ENCODE results near the gene ANLN.
"Not testable (repeated sequence)": the region's sequence is repeated elsewhere in the genome, so short reads cannot be mapped to it uniquely, and the experiment has no call there.

The ANLN gene, protein sequence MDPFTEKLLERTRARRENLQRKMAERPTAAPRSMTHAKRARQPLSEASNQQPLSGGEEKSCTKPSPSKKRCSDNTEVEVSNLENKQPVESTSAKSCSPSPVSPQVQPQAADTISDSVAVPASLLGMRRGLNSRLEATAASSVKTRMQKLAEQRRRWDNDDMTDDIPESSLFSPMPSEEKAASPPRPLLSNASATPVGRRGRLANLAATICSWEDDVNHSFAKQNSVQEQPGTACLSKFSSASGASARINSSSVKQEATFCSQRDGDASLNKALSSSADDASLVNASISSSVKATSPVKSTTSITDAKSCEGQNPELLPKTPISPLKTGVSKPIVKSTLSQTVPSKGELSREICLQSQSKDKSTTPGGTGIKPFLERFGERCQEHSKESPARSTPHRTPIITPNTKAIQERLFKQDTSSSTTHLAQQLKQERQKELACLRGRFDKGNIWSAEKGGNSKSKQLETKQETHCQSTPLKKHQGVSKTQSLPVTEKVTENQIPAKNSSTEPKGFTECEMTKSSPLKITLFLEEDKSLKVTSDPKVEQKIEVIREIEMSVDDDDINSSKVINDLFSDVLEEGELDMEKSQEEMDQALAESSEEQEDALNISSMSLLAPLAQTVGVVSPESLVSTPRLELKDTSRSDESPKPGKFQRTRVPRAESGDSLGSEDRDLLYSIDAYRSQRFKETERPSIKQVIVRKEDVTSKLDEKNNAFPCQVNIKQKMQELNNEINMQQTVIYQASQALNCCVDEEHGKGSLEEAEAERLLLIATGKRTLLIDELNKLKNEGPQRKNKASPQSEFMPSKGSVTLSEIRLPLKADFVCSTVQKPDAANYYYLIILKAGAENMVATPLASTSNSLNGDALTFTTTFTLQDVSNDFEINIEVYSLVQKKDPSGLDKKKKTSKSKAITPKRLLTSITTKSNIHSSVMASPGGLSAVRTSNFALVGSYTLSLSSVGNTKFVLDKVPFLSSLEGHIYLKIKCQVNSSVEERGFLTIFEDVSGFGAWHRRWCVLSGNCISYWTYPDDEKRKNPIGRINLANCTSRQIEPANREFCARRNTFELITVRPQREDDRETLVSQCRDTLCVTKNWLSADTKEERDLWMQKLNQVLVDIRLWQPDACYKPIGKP

DNA sequence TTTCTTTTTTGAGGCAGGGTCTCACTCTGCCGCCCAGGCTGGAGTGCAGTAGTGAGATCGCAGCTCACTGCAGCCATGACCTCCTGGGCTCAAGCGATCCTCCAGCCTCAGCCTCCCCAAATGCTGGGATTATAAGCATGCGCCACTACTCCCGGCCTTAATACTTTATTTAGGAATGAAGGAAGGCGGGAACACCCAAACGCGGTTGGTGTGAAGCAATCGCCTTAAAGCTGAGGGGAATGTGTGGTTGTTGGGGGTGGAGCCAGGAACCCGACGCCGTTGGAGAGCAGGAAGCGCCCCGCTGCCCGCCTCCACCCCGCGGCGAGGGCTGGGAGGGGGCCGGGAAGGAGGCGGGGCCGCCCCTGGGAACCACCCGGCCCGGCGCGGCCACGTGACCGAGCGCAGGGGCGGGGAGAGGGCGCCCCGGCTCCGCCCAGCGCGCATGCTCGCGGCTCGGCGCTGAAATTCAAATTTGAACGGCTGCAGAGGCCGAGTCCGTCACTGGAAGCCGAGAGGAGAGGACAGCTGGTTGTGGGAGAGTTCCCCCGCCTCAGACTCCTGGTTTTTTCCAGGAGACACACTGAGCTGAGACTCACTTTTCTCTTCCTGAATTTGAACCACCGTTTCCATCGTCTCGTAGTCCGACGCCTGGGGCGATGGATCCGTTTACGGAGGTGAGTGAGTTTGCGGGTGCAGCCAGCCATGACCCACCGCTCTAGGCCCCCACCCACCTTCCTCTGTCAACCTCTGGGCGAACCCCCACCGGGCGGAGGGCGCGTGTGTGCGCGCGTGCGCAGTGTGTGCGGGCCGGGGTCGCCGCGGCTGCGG is at the start of gene ANLN:
Gene ANLN (plus strand): TSS at position 492 of the 828 bp plus-strand sequence. CDS start 165 bp downstream, at position 657.
- DNase-seq: peak; percentile 95

DNA sequence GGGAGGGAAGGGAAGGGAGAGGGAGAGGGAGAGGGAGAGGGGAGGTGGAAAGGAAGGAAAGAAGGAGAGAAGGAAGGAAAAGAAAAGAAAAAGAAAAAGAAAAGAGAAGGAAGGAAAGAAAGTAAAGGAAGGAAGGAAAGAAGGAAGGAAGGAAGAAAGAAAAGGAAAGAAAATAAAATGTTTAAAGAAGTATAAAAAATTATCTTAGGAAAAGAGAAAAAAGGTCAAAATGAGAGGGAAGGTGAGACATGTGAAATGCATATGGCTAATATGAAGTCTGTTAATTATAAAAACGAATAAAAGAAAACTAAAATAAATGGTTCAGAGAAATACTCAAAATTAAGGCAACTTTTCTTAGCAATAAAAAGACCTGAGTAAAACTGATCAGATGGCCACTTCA is 46.1 kb upstream of the ANLN start:
- no peak for DNase-seq

DNA sequence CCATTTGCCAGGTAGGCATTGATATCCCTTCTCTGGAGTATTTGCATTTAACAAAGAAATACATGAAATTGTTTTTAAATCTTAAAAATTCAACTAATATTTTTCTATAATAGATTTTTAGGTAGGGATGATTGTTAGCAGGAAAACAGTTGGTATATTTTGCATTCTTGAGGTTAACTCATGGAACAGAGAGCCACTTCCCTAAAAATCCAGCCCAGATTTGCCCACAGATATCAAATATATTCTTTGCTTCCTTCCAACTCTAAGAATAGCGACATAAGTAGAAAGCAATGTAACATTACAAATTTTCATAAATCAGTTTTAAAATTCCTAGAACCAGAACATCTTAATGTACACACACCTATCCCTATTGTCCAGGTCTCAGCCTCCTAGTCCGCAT is 45.0 kb upstream of the ANLN start:
- DNase-seq: no peak

DNA sequence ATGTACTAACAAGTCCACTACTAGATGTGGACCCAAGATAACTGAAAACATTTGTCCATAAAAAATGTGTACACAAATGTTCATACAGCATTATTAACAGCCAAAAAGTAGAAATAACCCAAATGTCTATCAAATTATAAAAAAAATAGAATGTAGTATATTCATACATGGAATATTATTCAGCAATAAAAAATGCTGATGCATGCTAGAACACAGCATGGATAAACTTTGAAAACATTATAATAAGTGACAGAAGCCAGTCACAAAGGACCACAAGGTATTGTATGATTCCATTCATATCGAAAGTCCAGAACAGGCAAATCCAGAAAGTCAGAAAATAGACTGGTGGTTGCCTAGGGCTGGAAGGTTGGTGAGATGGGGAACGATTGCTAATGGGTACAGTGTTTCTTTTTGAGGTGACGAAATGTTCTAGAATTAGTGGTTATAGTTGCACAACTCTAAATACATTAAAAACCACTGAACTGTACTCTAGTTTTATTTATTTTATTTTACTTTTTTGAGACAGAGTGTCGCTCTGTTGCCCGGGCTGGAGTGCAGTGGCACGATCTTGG is 43.3 kb upstream of the ANLN start:
- DNase-seq: no peak

DNA sequence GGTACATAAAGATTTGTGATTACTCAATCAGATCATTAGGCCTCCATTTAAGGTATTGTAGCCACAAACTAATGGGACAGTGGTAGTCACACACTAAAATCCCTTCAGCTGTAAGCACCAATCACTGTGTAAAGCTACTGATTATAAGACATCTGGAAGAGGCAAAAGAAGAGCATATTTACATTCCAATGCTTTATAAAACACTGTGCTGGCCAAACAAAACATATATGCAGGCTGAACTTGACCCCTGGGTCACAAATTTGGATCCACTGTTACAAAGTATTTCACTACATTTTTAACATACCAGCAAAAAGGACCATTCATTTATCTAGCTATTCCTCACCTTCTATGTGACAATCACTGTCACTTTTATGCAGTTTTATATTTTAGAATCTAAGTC is 41.4 kb upstream of the ANLN start:
- no peak for DNase-seq

DNA sequence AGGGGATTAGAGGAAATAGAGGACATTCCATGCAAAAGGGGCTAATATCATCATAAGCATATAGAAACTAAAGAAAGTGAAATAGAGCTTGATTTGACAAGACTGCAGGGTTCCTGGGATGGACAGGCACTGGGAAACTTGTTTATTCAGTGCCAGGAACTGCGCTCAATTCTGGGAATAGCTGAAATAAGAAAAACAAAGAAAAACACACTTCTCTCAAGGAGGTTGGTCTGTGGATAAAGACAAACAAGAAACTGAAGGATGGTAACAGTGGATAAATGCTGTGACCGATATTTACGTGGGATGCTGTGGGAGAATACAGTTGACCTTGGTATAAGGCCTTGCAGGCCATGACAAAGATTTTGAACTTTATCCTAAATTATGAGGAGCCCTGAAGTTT is 40.9 kb upstream of the ANLN start:
- no peak for DNase-seq

DNA sequence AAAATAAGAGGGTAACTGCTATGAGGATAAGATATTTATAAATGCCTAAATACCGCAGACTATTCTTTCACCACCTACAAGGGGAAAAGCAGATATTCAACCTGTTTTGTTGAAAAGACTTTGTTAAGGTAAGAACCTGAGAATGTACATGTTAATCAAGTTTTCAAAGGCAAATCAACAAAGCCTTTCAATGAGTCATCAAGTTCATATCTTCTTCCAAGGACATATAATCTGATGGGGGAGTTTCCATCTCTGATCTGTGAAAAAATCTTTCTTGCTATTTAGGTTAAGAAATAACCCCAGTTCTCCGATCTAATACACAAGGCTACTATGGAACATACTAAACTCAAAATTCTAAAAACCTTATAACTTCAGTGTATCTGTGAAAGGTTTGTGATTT is 40.0 kb upstream of the ANLN start:
- DNase-seq: no peak

DNA sequence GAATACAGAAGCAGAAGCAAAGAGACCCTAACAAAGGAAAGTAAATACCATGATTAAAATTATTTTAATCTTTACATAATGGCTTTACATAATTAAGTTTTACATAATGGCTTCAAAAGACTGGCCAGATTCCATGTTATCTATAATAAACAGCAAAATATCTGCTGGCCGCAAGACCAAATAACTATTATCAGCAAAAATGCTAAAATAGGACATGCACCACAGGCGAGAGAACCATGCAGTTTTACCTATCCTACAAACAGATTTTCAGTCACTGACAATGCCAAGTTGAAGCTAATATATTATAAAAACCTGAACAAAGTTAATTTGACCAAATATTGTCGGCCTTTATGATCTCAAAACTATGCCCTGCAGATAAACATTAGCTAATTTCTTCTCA is 34.2 kb upstream of the ANLN start:
- no peak for DNase-seq

DNA sequence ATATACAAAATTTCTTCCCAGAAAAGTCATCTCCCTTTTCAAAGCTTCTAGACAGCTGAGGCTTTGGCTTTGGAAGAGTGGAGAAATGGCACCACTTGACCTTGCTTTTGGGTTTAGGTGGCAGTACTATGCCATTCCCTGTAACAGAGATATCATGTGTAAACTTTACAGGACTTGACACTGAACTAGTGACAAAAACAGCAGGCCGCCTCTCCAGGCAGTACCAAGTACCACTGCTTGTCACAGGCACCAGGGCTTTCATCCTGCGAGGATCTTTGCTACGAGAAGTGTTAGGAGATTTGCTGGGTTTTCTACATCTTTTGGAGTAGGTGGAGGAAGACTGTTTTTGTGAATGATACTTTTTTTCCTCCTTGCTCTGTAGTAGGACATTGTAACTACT is 32.6 kb upstream of the ANLN start:
- no peak for DNase-seq

DNA sequence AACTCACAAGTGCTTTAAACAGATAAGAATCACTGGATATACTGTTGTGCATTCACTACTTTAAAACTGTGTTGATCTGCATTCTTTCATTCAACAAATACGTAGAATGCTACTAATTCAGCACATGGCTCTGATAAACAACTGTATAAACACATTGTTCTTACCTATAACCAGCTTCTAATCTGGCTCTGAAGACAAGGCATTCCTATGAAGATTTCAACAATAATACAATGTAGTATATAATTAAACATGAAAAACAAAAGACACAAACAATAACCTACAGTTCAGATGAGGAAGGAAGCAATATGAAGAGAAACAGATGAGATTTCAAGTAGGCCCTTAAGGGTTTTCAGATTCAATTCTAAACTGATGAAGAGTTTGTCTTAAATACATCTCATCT is 31.1 kb upstream of the ANLN start:
- no peak for DNase-seq

DNA sequence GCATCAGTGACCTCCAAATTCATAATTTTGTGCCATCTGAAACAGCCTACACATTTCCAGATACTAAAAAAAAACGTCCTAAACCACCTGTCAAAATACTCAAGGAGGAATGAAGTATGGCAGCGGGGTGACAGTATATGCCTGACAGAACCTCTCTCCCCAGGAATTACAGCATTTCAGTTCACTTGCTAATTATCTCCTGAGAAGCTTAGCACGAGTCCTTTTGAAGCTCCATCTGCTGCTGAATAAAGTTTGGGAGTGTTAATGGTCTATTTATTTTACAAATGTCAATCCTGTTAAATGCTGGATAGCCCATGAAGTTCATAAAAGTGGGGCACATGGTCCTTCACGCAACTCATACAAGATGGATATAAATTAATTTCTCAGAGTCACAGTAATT is 29.4 kb upstream of the ANLN start:
- DNase-seq: no peak

DNA sequence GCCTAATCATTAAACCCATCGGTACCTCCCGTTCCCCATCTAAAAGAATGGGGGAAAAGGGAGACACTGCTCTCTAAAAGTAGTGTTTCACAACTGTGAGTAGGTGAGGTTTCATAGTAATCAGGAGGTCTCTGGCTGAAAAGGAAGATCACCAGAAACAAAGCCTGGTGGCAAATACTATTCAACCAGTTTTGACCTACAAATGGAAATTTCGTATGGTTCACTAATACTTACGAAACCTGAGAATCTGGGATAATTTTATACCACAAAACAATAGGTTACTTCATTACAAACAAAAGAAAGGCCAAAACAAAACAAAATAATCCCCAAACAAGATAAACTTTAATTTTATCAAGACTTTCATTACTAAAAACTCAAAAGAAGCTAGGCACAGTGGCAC is 28.4 kb upstream of the ANLN start:
- DNase-seq: no peak

DNA sequence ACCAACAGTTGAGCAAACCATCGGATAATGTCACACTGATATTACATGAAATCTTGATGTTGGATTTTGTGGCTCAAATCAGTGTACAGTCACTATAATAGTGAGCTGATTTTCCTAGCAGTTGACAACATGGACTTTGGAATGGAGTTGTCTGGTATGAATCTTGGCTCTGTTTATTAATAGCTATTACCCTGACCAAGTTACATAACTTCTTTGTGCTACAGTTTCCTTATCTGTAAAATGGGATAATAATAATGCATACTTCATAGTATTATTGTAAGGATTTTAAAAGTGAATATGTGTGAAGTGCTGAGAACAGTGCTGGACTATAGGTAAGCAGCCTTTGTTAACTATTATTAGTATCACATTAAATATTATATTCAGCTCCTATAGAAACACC is 26.1 kb upstream of the ANLN start:
- no peak for DNase-seq

DNA sequence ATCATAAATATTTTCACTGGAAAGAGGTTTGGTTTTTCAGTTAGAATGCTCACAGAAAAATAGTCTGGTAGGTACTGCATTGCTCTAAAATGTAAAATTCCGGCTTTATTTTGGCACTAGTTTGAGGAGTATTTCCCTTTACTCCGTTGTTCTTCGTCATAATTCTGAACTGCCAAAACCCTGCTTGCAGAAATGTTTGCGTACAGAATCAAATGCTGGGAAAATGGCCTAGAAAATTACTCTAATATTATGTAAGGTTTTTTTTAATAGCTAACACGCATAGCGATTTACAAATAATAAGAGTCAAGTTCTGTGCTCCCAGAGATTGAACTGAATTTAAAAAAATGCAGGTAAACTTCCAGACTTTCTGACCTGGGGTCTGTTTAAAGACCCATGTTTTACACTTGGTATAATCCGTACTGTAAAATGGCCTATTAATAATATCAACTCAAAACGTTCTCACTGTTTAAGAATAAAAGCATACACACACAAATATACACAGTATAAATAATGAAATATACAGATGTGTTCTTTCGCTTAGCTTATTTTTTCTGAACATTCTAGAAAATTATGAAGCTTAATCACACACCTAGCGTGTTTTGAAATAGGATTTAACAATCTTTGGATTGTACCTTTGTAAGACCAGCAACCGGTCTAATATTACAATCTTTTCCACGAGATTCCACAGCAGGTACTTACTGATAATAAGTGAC is 23.5 kb upstream of the ANLN start:
- DNase-seq: no peak

DNA sequence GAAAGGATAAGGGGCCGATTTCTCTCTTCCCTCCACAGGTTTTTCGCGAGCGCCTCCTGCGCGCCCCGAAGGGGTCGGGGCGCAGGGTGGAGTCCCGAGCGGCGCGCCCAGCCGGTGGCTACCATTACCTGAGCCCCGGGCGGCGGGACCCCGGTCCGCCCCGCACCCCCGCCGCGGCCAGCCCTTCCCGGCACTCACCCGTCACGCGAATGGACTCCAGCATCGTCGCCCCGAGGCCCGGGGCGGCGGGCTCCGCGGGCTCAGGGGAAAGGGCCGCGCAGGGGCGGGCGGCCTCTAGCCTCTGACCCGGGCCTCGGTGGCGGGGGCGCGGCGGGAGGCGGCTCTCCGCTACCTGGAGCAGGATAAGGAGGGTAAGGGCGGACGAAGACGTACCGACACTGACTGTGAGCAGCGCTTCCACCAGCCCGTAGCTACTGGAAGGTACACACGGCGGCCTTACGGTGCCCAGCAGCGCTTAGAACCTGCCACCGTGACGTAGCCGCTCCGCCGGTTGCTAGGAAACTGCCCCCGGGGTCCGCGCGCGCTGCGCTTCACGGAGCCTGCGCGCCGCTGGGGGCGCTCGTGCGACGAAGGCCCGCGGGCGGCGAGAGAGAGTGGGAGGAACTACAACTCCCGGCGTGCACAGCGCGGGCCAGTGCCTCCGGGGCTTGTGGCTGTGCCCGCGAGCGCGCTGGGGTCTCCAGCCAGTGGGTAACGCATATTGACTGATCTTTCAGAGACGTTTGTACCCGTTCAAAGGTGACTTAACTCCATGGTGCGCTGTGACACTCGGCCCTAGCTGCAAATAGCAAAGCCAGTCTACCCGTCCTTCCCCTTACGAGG is 22.7 kb upstream of the ANLN start:
- peak; percentile 93 for DNase-seq

DNA sequence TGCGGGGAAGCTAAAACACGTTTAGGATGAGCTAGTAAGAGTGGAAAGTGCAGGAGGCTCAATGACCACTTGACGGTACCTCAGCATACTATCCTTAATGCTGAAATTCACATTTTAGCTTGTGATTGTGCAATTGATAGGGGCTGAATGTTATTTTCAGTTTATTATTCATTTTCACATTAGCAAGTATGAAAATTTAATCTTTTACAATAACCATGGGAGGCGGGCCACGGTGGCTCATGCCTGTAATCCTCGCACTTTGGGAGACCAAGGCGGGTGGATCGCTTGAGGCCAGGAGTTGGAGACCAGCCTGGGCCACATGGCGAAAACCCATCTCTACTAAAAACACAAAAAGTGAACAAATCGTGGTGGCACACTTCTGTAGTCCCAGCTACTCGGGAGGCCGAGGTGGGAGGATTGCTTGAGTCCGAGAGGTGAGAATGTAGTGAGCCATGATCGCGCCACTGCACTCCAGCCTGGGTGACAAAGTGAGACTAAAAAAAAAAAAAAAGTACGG is 22.0 kb upstream of the ANLN start:
- no peak for DNase-seq

DNA sequence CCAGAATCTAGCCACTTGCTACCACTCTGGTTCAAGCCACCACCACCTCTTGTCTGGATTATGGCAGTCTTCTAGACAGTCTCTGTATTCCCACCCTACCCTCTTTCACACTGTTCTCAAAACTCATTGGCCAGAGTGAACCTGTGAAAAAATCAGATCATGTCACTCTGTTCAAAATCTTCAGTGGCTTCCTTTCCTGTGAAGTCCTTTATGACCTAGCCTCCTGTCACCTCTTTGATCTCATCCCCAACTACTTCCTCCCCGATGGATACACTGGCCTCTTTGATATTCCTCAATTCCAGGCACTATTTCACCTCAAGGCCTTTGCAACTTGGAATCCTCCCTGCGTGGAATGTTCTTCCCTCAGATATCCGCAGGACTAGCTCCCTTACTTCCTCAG is 21.2 kb upstream of the ANLN start:
- no peak for DNase-seq

DNA sequence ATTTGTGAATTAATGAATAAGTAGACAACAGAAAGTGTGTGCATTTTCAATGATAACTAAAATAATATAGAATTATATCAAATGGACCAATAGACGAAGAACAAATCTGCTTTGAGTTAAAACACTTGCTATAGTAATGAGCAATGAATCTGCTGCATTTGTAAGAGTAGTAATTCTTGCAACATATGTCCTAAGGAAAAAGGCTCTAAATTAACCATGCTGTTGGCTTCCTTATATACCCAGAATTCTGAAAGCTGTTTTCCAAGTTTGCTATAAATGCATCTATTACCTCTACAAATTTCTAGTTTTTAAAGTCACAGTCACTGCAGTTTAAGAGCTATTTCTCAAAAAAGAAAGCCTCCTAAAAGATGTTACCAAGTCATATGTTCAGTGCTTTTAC is 20.5 kb upstream of the ANLN start:
- DNase-seq: no peak

DNA sequence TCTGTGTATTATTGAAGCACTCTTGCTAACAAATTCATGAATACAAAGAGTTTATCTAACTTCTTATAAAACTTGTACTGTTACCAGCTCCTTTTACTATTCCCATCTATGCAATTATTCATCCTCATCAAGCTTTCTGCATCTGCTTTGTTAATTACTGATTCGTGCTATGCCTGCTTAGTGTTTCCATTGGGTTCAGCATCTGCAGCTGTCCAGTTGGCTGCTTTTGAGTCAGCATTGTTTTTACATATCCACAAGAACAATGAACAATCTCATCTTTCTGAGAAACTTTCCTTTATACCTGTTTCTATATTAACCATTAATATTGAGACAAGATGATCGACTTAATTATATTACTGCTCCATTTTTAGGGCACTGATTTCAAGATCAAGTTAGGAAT is 19.6 kb upstream of the ANLN start:
- no peak for DNase-seq

DNA sequence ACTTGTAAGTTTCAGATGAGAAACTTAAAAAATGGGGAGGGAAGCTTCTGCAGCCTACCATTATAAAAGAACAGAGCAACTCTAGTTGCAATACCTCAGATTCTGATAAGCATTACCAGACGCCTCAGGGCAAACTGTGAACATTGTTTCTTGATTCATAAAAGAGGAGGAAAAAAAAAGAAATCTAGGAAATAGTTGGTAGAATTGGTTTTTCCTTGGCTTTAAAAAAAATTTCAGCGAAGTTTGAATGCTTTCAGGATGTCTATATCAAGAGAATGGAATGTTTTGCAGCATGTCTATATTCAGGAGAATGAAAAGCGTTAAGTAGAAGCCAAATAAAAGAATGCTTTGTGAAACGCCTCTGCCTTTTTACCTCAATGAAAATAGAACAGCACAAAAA is 17.5 kb upstream of the ANLN start:
- DNase-seq: no peak

DNA sequence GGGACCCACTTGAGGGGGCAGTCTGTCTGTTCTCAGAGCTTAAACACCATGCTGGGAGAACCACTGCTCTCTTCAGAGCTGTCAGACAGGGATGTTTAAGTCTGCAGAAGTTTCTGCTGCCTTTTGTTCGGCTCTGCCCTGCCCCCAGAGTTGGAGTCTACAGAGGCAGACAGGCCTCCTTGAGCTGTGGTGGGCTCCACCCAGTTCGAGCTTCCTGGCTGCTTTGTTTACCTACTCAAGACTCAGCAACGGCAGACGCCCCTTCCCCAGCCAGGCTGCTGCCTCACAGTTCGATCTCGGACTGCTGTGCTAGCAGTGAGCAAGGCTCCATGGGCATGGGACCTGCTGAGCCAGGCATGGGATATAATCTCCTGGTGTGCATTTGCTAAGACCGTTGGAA is 11.1 kb upstream of the ANLN start:
- DNase-seq: not testable (repeated sequence)

Measured in NCI-H146 (cell line).